GM21737 (cell line): Measurements from ENCODE around the gene SNAP29.
"Not testable (repeated sequence)": the region's sequence is repeated elsewhere in the genome, so short reads cannot be mapped to it uniquely, and the experiment has no call there.

Source experiments
- ATAC-seq: cut with Tn5 transposase; IDR thresholded peaks from one replicate; pipeline ENCODE4 v1.9.1; 2021; ENCODE audit warnings: mild to moderate bottlenecking, moderate library complexity; ENCODE audit not compliant: unreplicated experiment

The SNAP29 gene

DNA sequence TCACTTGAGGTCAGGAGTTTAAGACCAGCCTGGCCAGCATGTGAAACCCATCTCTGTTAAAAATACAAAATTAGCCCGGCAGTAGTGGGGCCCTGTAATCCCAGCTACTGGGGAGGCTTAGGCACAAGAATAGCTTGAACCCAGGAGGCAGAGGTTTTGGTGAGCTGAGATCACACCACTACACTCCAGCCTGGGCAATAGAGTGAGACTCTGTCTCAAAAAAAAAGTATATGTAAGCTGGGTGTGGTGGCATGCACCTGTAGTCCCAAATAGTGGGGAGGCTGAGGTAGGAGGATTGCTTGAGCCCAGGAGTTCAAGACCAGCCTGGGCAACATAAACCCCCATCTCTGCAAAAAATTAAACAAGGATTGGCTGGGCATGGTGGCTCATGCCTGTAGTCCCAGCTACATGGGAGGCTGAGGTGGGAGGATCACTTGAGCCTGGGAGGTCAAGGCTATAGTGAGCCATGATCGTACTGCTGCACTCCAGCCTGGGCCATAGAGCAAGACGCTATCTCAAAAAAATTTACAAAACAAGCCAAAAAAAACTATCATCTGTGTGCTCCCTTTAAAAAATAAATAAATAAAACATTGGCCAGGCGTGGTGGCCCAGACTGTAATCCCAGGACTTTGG lies 69.2 kb downstream of the SNAP29 start:
- ATAC-seq, result no peak

DNA sequence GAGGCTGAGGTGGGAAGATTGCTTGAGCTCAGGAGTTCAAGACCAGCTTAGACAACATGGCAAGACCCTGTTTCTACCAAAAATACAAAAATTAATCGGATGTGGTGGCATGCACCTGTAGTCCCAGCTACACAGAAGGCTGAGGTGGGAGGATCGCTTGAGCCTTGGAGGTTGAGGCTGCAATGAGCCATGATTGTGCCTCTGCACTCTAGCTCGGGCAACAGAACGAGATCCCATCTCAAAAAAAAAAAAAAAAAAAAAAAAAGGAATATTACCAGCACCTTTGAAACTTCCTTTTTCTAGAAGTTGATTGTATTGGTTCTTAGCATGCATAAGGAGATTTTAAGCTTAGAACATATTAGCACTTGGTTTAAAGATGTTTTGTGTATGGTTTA lies 69.8 kb downstream of the SNAP29 start:
- no peak for ATAC-seq

DNA sequence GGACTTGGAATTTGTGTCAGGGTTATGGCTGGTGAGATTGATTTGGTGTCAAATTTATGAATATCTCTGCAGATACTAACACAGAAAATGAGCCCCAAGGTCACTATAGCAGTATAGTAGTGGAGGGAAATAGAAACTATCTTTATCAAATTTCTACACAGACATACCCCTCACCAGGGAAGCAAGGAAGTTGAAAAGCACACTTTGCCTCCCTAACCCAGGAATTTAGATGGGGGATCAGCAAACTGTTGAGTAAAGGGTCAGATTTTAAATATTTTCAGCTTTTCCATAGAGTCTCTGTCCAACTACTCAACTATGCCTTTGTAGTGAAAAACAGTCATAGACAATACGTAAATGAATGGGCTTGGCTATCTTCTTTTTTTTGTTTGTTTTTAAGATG lies 71.2 kb downstream of the SNAP29 start:
- ATAC-seq, result no peak

DNA sequence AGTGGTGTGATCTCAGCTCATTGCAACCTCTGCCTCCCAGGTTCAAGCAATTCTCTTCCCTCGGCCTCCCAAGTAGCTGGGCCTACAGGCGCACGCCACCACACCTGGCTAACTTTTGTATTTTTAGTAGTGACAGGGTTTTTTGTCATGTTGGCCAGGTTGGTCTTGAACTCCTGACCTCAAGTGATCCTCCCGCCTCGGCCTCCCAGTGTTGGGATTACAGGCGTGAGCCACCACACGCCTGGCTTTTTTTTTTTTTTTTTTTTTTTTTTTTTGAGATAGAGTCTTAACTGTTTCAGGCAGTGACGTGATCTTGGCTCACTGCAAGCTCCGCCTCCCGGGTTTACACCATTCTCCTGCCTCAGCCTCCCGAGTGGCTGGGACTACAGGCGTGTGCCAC lies 71.6 kb downstream of the SNAP29 start:
- ATAC-seq, result not testable (repeated sequence)

DNA sequence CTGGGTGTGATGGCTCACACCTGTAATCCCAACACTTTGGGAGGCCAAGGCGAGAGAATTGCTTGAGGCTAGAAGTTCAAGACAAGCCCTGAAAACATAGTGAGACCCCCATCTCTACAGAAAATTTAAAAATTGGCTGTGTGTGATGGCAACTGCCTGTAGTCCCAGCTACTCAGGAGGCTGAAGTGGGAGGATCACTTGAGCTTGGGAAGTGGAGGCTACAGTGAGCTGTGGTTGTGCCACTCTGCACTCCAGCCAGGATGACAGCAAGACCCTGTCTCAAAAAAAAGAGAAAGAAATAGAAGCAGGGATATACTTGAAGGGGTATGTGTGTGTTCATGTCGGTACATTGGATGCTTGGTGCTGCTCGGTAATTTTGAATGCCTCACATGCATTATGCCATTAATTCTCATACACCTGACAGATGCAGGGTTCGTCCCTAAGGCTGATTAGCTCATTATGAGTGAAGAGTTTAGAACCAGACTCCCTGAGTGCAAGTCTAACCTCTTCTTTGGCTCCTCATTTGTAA lies 72.4 kb downstream of the SNAP29 start:
- no peak for ATAC-seq

DNA sequence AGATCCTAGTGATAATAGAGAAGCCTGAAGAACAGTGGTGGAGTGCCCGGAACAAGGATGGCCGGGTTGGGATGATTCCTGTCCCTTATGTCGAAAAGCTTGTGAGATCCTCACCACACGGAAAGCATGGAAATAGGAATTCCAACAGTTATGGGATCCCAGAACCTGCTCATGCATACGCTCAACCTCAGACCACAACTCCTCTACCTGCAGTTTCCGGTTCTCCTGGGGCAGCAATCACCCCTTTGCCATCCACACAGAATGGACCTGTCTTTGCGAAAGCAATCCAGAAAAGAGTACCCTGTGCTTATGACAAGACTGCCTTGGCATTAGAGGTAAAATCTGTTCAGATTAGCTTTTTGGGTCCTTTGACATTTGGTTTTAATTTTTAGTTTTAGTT lies 75.1 kb downstream of the SNAP29 start:
- no peak for ATAC-seq

DNA sequence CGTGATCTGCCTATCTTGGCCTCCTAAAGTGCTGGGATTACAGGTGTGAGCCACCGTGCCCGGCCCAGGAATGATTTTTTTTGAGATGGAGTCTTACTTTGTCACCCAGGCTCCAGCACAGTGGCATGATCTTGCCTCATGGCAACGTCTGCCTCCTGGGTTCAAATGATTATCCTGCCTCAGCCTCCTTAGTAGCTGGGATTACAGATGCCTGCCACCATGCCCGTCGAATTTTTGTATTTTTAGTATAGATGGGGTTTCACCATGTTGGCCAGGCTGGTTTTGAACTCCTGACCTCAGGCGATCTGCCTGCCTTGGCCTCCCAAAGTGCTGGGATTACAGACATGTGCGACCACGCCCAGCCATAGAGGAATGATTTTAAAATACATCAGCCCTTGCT lies 76.2 kb downstream of the SNAP29 start:
- ATAC-seq, result not testable (repeated sequence)

DNA sequence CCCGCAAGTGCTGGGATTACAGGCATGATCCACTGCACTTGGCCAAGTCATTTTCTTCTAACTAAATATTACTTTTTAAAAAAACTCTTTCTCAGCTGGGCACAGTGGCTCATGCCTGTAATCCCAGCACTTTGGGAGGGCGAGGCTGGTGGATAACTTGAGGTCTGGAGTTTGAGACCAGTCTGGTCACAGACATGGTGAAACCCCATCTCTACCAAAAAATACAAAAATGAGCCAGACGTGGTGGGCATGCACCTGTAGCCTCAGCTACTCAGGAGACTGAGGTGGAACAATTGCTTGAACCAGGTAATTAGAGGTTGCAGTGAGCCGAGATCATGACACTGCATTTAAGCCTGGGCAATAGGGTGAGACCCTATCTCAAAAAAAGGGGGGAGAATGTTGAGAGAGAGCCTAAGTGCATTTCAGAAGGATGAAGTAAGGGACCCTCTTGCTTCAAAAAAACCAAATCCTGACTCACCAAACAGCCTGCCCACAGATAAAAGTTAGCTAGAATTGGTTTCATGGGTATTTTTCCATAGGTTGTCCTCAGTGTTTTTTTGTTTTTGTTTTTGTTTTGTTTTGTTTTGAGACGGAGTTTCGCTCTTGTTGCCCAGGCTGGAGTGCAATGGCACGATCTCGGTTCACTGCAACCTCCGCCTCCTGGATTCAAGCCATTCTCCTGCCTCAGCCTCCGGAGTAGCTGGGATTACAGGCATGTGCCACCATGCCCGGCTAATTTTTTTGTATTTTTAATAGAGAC lies 77.2 kb downstream of the SNAP29 start:
- not testable (repeated sequence) for ATAC-seq

DNA sequence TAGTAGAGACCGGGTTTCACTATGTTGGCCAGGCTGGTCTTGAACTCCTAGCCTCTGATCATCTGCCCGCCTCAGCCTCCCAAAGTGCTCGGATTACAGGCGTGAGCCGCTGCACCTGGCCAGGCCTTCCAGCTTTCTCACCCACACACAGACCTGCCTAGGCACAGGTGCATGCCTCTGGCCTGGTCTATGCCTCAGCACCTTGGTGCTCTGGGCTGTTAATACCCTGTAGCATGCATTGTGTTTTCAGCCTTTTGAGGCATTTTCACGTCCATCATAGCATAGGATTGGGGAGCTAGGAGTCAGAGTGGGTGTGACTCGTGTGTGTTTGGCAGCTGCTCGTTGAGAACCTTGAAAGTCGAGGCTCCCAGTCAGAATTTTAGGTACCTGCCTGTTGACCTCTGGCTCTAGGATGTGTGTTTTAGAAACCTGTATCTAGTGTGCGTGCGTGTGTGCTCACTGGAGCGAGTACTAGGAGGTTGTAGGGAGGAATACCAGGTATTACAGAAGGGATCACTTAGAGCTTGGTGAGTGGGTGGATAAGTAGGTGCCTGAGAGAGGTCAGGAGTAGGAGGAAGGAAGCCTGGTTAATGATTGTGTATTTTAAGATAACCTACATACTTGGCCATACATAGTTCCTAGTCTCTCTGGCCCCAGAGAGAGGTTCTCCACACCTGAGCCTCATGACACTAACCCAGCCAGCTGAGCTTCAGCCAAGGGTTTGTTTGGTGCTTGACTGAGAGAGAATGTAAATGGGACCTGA lies 78.4 kb downstream of the SNAP29 start:
- no peak for ATAC-seq

DNA sequence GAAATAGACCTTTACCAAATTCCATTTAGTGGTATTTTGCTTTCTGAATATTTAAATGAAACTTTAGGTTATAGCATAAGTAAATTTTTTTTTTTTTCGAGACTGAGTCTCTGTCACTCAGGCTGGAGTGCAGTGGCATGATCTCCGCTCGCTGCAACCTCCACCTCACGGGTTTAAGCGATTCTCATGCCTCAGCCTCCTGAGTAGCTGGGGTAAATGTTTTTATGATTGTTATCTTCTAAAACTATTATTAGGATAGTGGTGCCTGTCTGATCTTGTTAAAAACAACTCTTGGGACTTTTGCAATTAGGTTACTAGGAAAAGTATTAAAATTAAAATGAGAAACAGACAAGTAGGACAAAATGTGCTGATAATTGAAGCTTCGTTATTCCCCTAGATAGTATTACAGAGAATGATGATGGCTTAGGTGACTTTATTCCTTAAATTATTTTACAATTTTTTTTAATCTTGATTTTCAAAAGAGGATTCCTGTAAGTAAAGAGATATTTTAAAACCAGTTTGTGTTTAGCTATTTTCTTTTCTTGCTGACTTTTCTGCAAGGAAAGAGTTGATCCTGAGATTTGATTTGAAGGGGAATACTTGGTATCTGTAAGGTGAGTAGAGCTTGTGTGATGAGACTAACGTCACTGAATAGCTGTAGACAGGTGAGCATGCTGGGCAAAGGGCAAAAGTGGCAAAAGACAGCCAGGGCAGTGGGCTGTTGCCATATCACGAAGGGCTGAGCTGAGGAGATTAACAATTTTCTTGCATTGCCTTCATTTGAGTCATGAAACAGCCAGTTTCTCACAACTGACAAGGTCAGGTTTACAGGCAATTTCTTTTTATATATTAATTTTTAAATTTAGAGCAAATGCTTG lies 79.2 kb downstream of the SNAP29 start:
- no peak for ATAC-seq

DNA sequence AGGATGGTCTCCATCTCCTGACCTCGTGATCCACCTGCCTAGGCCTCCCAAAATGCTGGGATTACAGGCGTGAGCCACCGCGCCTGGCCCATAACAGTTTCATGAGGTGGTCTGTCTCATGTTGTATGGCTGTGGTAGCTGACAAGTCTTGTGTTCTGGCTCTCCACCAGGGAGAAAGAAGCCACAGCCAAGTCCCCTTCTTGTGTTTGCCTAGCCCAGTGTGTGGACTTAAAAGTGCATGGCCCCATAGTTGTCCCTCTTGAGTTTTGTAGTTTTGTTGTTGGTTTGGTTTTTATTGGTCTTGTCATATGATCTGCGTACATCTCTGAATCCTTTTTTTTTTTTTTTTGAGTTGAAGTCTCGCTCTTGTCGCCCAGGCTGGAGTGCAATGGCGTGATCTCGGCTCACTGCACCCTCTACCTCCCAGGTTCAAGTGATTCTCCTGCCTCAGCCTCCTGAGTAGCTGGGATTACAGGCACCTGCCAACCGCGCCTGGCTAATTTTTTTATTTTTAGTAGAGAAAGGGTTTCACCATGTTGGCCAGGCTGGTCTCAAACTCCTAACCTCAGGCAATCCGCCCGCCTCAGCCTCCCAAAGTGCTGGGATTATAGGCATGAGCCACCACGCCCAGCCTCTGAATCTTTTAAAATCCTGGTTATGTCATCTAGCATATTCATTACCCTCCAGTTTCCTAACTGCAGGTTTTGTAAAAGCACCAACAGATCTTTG lies 80.8 kb downstream of the SNAP29 start:
- not testable (repeated sequence) for ATAC-seq

DNA sequence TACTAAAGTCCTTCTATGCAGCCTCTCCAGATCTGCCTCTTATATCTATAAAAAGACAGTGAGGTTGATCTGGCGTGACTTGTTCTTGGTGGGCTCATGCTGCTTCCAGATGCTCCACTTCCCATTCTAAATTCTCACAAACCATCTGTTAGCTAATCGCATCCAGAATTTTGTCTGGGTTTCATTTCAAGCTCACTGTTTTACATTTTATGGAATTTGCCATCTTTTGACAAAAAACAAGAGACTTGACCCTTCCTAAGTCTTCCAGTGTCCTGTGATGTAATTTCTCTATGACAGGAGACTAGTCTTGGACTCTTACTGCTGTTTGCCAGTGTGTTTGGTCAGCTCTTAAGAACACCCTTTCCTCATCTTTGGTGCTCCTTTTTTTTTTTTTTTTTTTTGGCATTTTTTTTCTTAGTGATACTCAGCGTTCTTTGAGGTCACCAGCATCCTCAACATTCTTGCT lies 81.4 kb downstream of the SNAP29 start:
- ATAC-seq, result no peak
